ENCODE data around the gene ELF1. TPM values are rescaled to one million over a fixed set of nuclear protein-coding genes. Genes with fewer than 3 reads are reported as not detected.
A peak's percentile ranks its signal among the peaks of the same experiment; 100 is the strongest.

ELF1 gene
- total RNA-seq, 1 experiment from 2014 or later = 18.7 TPM

DNA sequence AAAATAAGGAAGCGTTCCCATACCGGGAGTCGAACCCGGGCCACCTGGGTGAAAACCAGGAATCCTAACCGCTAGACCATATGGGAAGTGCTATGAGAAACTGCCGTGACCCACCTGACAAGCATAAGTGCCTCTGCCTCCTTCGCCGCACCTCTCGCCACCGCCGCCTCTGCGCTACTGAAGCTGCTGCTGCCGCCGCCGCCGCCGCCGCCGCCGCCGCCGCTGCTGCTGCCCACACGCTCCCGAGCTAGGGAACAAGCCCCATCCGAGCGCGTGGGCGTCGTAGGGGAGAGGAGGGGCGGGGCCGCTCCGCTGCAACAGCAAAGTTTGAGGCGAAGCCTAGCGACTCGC lies 41.6 kb upstream of the ELF1 start:
- Mint-ChIP-seq H3K27me3 (ENCODE audit: low read depth) (no peaks in the 10 kb centered on the region), H3K4me3 (peak overlapping the region; percentile 97)

DNA sequence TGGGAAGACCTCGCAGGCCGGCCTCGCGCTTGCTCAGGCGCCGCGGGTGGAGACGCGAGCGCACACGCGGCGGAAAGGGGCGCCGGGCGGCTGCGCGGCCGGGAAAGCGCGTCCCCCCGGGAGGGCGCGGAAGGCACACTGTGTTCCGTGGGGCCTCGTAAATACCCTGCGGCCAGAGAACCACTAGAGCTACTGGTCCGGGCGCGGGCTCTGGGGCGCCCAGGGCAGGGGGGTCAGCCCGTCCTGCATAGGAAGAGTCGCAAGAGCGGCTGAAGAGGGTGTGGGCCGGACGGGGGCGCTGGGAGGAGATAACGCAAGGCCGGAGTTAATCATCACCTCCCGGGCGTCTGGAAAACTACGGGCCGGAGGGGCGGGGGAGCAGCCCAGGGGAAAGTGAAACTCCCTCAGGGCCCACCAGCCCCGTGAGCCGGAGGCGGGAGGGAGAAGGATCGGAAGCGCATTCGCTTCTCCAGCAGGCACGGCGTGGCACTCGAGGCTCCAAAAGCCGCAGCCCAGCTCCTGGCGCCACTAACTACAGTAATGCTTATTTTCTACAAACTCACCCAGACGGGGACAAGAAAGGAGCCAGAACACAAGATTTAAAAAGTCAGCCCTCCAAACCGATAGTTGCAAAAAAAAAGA lies 41.1 kb upstream of the ELF1 start:
- ChIA-PET CTCF (interaction anchor here (1.2 to 1.3 kb wide), 2 partner anchors 40 to 86 kb away, joined by 3 to 4 read pairs; partner anchors contain the start of gene ELF1), POLR2A (interaction anchor here (1.0 kb wide), 1 partner anchor 48 kb away, joined by 4 read pairs; no protein-coding TSS in a partner anchor)
- peaks cover 35% of the 10 kb centered on the region for H3K4me1 Mint-ChIP-seq
- no peaks in the 10 kb centered on the region for H3K9me3 Mint-ChIP-seq
- DNase-seq (ENCODE audit: low spot score) = peak; percentile 92
- H3K36me3 Mint-ChIP-seq = peaks cover 3% of the 10 kb centered on the region
- H3K4me3 Mint-ChIP-seq = peak overlapping the region; percentile 97
- peak; percentile 68 for ATAC-seq
- peak overlapping the region; percentile 98 for H3K27ac Mint-ChIP-seq
- no peaks in the 10 kb centered on the region for H3K27me3 Mint-ChIP-seq (ENCODE audit: low read depth)
- peak; percentile 80 for TF ChIP-seq GABPB1 (CRISPR knock-in tag; IDR thresholded peaks at IDR 0.05)
- no peak for TF ChIP-seq GRHL2 (CRISPR knock-in tag; IDR thresholded peaks at IDR 0.05; ENCODE audit: insufficient replicate concordance, severe bottlenecking)
- TF ChIP-seq, protein P1, sequence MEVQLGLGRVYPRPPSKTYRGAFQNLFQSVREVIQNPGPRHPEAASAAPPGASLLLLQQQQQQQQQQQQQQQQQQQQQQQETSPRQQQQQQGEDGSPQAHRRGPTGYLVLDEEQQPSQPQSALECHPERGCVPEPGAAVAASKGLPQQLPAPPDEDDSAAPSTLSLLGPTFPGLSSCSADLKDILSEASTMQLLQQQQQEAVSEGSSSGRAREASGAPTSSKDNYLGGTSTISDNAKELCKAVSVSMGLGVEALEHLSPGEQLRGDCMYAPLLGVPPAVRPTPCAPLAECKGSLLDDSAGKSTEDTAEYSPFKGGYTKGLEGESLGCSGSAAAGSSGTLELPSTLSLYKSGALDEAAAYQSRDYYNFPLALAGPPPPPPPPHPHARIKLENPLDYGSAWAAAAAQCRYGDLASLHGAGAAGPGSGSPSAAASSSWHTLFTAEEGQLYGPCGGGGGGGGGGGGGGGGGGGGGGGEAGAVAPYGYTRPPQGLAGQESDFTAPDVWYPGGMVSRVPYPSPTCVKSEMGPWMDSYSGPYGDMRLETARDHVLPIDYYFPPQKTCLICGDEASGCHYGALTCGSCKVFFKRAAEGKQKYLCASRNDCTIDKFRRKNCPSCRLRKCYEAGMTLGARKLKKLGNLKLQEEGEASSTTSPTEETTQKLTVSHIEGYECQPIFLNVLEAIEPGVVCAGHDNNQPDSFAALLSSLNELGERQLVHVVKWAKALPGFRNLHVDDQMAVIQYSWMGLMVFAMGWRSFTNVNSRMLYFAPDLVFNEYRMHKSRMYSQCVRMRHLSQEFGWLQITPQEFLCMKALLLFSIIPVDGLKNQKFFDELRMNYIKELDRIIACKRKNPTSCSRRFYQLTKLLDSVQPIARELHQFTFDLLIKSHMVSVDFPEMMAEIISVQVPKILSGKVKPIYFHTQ (CRISPR knock-in tag; IDR thresholded peaks at IDR 0.05) = no peak
- 0 out of 2 replicates have a peak, but pooled peaks have one; percentile 43 for TF ChIP-seq FOXK1 (CRISPR knock-in tag; IDR thresholded peaks at IDR 0.05)
- TF ChIP-seq TP53 (CRISPR knock-in tag; IDR thresholded peaks at IDR 0.05) = 0 out of 2 replicates have a peak, but pooled peaks have one; percentile 62
- TF ChIP-seq, protein P2, sequence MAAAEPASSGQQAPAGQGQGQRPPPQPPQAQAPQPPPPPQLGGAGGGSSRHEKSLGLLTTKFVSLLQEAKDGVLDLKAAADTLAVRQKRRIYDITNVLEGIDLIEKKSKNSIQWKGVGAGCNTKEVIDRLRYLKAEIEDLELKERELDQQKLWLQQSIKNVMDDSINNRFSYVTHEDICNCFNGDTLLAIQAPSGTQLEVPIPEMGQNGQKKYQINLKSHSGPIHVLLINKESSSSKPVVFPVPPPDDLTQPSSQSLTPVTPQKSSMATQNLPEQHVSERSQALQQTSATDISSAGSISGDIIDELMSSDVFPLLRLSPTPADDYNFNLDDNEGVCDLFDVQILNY (CRISPR knock-in tag; IDR thresholded peaks at IDR 0.05) = 0 out of 2 replicates have a peak, but pooled peaks have one; percentile 32
- TF ChIP-seq TEAD1 (CRISPR knock-in tag; IDR thresholded peaks at IDR 0.05) = peak; percentile 48
- TF ChIP-seq, protein P3, sequence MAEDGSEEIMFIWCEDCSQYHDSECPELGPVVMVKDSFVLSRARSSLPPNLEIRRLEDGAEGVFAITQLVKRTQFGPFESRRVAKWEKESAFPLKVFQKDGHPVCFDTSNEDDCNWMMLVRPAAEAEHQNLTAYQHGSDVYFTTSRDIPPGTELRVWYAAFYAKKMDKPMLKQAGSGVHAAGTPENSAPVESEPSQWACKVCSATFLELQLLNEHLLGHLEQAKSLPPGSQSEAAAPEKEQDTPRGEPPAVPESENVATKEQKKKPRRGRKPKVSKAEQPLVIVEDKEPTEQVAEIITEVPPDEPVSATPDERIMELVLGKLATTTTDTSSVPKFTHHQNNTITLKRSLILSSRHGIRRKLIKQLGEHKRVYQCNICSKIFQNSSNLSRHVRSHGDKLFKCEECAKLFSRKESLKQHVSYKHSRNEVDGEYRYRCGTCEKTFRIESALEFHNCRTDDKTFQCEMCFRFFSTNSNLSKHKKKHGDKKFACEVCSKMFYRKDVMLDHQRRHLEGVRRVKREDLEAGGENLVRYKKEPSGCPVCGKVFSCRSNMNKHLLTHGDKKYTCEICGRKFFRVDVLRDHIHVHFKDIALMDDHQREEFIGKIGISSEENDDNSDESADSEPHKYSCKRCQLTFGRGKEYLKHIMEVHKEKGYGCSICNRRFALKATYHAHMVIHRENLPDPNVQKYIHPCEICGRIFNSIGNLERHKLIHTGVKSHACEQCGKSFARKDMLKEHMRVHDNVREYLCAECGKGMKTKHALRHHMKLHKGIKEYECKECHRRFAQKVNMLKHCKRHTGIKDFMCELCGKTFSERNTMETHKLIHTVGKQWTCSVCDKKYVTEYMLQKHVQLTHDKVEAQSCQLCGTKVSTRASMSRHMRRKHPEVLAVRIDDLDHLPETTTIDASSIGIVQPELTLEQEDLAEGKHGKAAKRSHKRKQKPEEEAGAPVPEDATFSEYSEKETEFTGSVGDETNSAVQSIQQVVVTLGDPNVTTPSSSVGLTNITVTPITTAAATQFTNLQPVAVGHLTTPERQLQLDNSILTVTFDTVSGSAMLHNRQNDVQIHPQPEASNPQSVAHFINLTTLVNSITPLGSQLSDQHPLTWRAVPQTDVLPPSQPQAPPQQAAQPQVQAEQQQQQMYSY (CRISPR knock-in tag; IDR thresholded peaks at IDR 0.05) = peak; percentile 65
- TF ChIP-seq, protein P4, sequence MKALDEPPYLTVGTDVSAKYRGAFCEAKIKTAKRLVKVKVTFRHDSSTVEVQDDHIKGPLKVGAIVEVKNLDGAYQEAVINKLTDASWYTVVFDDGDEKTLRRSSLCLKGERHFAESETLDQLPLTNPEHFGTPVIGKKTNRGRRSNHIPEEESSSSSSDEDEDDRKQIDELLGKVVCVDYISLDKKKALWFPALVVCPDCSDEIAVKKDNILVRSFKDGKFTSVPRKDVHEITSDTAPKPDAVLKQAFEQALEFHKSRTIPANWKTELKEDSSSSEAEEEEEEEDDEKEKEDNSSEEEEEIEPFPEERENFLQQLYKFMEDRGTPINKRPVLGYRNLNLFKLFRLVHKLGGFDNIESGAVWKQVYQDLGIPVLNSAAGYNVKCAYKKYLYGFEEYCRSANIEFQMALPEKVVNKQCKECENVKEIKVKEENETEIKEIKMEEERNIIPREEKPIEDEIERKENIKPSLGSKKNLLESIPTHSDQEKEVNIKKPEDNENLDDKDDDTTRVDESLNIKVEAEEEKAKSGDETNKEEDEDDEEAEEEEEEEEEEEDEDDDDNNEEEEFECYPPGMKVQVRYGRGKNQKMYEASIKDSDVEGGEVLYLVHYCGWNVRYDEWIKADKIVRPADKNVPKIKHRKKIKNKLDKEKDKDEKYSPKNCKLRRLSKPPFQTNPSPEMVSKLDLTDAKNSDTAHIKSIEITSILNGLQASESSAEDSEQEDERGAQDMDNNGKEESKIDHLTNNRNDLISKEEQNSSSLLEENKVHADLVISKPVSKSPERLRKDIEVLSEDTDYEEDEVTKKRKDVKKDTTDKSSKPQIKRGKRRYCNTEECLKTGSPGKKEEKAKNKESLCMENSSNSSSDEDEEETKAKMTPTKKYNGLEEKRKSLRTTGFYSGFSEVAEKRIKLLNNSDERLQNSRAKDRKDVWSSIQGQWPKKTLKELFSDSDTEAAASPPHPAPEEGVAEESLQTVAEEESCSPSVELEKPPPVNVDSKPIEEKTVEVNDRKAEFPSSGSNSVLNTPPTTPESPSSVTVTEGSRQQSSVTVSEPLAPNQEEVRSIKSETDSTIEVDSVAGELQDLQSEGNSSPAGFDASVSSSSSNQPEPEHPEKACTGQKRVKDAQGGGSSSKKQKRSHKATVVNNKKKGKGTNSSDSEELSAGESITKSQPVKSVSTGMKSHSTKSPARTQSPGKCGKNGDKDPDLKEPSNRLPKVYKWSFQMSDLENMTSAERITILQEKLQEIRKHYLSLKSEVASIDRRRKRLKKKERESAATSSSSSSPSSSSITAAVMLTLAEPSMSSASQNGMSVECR (CRISPR knock-in tag; IDR thresholded peaks at IDR 0.05; ENCODE audit: borderline replicate concordance) = peak; percentile 65; the same call in 1 of the 2 replicates

More for the DNA sequence above, 41.6 kb upstream of the ELF1 start:
- CTCF ChIA-PET = interaction anchor here (0.7 to 1.3 kb wide), 3 partner anchors 41 to 86 kb away, joined by 3 to 4 read pairs (median 3); partner anchors contain the start of gene ELF1
- no peaks in the 10 kb centered on the region for H3K9me3 Mint-ChIP-seq
- POLR2A ChIA-PET = interaction anchor here (1.0 to 1.4 kb wide), 2 partner anchors 47 to 48 kb away, joined by 4 to 8 read pairs; no protein-coding TSS in a partner anchor
- DNase-seq (ENCODE audit: low spot score) (peak; percentile 84), ATAC-seq (peak; percentile 12)
- peaks cover 8% of the 10 kb centered on the region for H3K36me3 Mint-ChIP-seq
- H3K4me1 Mint-ChIP-seq = peaks cover 32% of the 10 kb centered on the region
- peak overlapping the region; percentile 98 for H3K27ac Mint-ChIP-seq
- TF ChIP-seq, protein P5, sequence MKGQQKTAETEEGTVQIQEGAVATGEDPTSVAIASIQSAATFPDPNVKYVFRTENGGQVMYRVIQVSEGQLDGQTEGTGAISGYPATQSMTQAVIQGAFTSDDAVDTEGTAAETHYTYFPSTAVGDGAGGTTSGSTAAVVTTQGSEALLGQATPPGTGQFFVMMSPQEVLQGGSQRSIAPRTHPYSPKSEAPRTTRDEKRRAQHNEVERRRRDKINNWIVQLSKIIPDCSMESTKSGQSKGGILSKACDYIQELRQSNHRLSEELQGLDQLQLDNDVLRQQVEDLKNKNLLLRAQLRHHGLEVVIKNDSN (CRISPR knock-in tag; IDR thresholded peaks at IDR 0.05) = no peak
- TF ChIP-seq MYBL2 (CRISPR knock-in tag; IDR thresholded peaks at IDR 0.05) (0 out of 2 replicates have a peak, but pooled peaks have one; percentile 30), FOXJ3 (CRISPR knock-in tag; IDR thresholded peaks at IDR 0.05; ENCODE audit: borderline replicate concordance) (no peak), FOXK1 (CRISPR knock-in tag; IDR thresholded peaks at IDR 0.05) (0 out of 2 replicates have a peak, but pooled peaks have one; percentile 1), GTF2I (CRISPR knock-in tag; conservative IDR thresholded peaks at IDR 0.05) (no peak), SOX15 (CRISPR knock-in tag; IDR thresholded peaks at IDR 0.05) (no peak), NFATC4 (CRISPR knock-in tag; IDR thresholded peaks at IDR 0.05) (no peak), NFE2L1 (CRISPR knock-in tag; IDR thresholded peaks at IDR 0.05) (peak; percentile 21; the same call in 1 of the 2 replicates)
- TF ChIP-seq, protein P6, sequence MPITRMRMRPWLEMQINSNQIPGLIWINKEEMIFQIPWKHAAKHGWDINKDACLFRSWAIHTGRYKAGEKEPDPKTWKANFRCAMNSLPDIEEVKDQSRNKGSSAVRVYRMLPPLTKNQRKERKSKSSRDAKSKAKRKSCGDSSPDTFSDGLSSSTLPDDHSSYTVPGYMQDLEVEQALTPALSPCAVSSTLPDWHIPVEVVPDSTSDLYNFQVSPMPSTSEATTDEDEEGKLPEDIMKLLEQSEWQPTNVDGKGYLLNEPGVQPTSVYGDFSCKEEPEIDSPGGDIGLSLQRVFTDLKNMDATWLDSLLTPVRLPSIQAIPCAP (CRISPR knock-in tag; IDR thresholded peaks at IDR 0.05) = no peak
- TF ChIP-seq, protein P7, sequence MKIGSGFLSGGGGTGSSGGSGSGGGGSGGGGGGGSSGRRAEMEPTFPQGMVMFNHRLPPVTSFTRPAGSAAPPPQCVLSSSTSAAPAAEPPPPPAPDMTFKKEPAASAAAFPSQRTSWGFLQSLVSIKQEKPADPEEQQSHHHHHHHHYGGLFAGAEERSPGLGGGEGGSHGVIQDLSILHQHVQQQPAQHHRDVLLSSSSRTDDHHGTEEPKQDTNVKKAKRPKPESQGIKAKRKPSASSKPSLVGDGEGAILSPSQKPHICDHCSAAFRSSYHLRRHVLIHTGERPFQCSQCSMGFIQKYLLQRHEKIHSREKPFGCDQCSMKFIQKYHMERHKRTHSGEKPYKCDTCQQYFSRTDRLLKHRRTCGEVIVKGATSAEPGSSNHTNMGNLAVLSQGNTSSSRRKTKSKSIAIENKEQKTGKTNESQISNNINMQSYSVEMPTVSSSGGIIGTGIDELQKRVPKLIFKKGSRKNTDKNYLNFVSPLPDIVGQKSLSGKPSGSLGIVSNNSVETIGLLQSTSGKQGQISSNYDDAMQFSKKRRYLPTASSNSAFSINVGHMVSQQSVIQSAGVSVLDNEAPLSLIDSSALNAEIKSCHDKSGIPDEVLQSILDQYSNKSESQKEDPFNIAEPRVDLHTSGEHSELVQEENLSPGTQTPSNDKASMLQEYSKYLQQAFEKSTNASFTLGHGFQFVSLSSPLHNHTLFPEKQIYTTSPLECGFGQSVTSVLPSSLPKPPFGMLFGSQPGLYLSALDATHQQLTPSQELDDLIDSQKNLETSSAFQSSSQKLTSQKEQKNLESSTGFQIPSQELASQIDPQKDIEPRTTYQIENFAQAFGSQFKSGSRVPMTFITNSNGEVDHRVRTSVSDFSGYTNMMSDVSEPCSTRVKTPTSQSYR (CRISPR knock-in tag; IDR thresholded peaks at IDR 0.05) = 0 out of 2 replicates have a peak, but pooled peaks have one; percentile 39

Measured in WTC11 (cell line).